CD4-positive, alpha-beta T cell treated with Interleukin-4 for 1 hour (primary cell): ENCODE results near the gene NAA10.

Experiments used
- DNase-seq, 2 donors: peaks; one replicate each; pipeline ENCODE4 v3.0.0-alpha.2; 2020 to 2022

NAA10 gene

GRCh38 chrX:153966841-153967535 lies 32.2 kb upstream of the NAA10 start:
- no peak for DNase-seq

GRCh38 chrX:153966283-153966688 lies 31.4 kb upstream of the NAA10 start:
- no peak for DNase-seq

- no peak for DNase-seq
These were observed 30.6 kb upstream of the NAA10 start for GRCh38 chrX:153965406-153965805.

GRCh38 chrX:153964105-153964504 lies 29.3 kb upstream of the NAA10 start:
- DNase-seq, result no peak

- DNase-seq, result no peak
These were observed 28.7 kb upstream of the NAA10 start for GRCh38 chrX:153963546-153963945.

GRCh38 chrX:153961292-153961691 lies 26.5 kb upstream of the NAA10 start:
- DNase-seq, result no peak

GRCh38 chrX:153960786-153961185 lies 25.9 kb upstream of the NAA10 start:
- DNase-seq, result no peak

GRCh38 chrX:153960077-153960476 lies 25.2 kb upstream of the NAA10 start:
- DNase-seq, result no peak

GRCh38 chrX:153959649-153960048 lies 24.8 kb upstream of the NAA10 start:
- DNase-seq, result no peak

GRCh38 chrX:153958605-153959004 lies 23.8 kb upstream of the NAA10 start:
- no peak for DNase-seq

- no peak for DNase-seq
These were observed 22.4 kb upstream of the NAA10 start for GRCh38 chrX:153957224-153957623.

- DNase-seq, result no peak
These were observed 21.4 kb upstream of the NAA10 start for GRCh38 chrX:153956044-153956907.

- no peak for DNase-seq
These were observed 20.4 kb upstream of the NAA10 start for GRCh38 chrX:153955228-153955732.

GRCh38 chrX:153954558-153955227 lies 19.9 kb upstream of the NAA10 start:
- DNase-seq, result no peak

GRCh38 chrX:153953892-153954557 lies 19.2 kb upstream of the NAA10 start:
- DNase-seq, result no peak

- DNase-seq, result peak; percentile 77 to 80
These were observed 18.5 kb upstream of the NAA10 start for GRCh38 chrX:153953342-153953830.

GRCh38 chrX:153952373-153953026 lies 17.7 kb upstream of the NAA10 start:
- no peak for DNase-seq

GRCh38 chrX:153951683-153952372 lies 17.0 kb upstream of the NAA10 start:
- DNase-seq, result no peak

GRCh38 chrX:153950127-153950526 lies 15.3 kb upstream of the NAA10 start:
- DNase-seq, result no peak

GRCh38 chrX:153948847-153949805 lies 14.3 kb upstream of the NAA10 start:
- no peak for DNase-seq
